NCI-H1092 treated with DMSO at 0.1 percent for 48 hours (cell line): ENCODE data around the gene ULBP2.
"Not testable (repeated sequence)": the region's sequence is repeated elsewhere in the genome, so short reads cannot be mapped to it uniquely, and the experiment has no call there.

Experiments used
- DNase-seq: peaks from one replicate; lab custom pipeline; 2025; lab: John Stamatoyannopoulos, UW

ULBP2 gene

GRCh38 chr6:149951096-149951495, 9.3 kb downstream of the ULBP2 start:
- no peak for DNase-seq

- no peak for DNase-seq
These were observed 9.8 kb downstream of the ULBP2 start for GRCh38 chr6:149951626-149952025.

GRCh38 chr6:149953390-149953789, 11.6 kb downstream of the ULBP2 start:
- DNase-seq = not testable (repeated sequence)

GRCh38 chr6:149953934-149954327, 12.1 kb downstream of the ULBP2 start:
- DNase-seq = not testable (repeated sequence)

- DNase-seq = not testable (repeated sequence)
These were observed 12.6 kb downstream of the ULBP2 start for GRCh38 chr6:149954328-149954983.

- not testable (repeated sequence) for DNase-seq
These were observed 13.3 kb downstream of the ULBP2 start for GRCh38 chr6:149954984-149955653.

GRCh38 chr6:149955654-149956317, 14.0 kb downstream of the ULBP2 start:
- not testable (repeated sequence) for DNase-seq

- not testable (repeated sequence) for DNase-seq
These were observed 16.3 kb downstream of the ULBP2 start for GRCh38 chr6:149958124-149958523.

- DNase-seq = not testable (repeated sequence)
These were observed 18.0 kb downstream of the ULBP2 start for GRCh38 chr6:149959806-149960205.

GRCh38 chr6:149960488-149960887, 18.7 kb downstream of the ULBP2 start:
- no peak for DNase-seq

GRCh38 chr6:149961728-149962425, 20.1 kb downstream of the ULBP2 start:
- DNase-seq = peak; percentile 22

- no peak for DNase-seq
These were observed 20.8 kb downstream of the ULBP2 start for GRCh38 chr6:149962461-149963211.

GRCh38 chr6:149963212-149963461, 21.3 kb downstream of the ULBP2 start:
- DNase-seq = no peak

GRCh38 chr6:149963462-149964307, 21.9 kb downstream of the ULBP2 start, which contains the start of gene ULBP1:
TSS of gene ULBP1 (plus strand) at chr6:149963943. CDS start at chr6:149964050, 107 bp downstream.
- DNase-seq = peak; percentile 55

- peak; percentile 42 for DNase-seq
These were observed 22.7 kb downstream of the ULBP2 start for GRCh38 chr6:149964308-149965193.

GRCh38 chr6:149965194-149966020, 23.6 kb downstream of the ULBP2 start:
- no peak for DNase-seq

- not testable (repeated sequence) for DNase-seq
These were observed 24.5 kb downstream of the ULBP2 start for GRCh38 chr6:149966319-149966718.

- DNase-seq = no peak
These were observed 25.8 kb downstream of the ULBP2 start for GRCh38 chr6:149967591-149967990.

GRCh38 chr6:149967999-149968398, 26.2 kb downstream of the ULBP2 start:
- not testable (repeated sequence) for DNase-seq
